Endometrial microvascular endothelial cells (primary cell): Measurements from ENCODE around the gene AP1B1. TPM values are rescaled to one million over a fixed set of nuclear protein-coding genes. Genes with fewer than 3 reads are reported as not detected.
"Not testable (repeated sequence)": the region's sequence is repeated elsewhere in the genome, so short reads cannot be mapped to it uniquely, and the experiment has no call there.

ENCODE experiments used
- in situ Hi-C: cut with HindIII; loops from 2 replicates; pipeline ENCODE4 v1.10.0; 2017; ENCODE audit warnings: low sequenced_read_pairs, low pct_unique_long_range_greater_than_20kb; ENCODE audit errors: inconsistent ontology term
- total RNA-seq: library from RNA; depleted of rRNA; stranded (reverse); fragments of >200 nt; gene quantifications from one replicate; pipeline ENCODE4 v1.2.3, GENCODE V29; 2015; ENCODE audit errors: inconsistent ontology term

AP1B1 gene
- total RNA-seq = 112 TPM

DNA sequence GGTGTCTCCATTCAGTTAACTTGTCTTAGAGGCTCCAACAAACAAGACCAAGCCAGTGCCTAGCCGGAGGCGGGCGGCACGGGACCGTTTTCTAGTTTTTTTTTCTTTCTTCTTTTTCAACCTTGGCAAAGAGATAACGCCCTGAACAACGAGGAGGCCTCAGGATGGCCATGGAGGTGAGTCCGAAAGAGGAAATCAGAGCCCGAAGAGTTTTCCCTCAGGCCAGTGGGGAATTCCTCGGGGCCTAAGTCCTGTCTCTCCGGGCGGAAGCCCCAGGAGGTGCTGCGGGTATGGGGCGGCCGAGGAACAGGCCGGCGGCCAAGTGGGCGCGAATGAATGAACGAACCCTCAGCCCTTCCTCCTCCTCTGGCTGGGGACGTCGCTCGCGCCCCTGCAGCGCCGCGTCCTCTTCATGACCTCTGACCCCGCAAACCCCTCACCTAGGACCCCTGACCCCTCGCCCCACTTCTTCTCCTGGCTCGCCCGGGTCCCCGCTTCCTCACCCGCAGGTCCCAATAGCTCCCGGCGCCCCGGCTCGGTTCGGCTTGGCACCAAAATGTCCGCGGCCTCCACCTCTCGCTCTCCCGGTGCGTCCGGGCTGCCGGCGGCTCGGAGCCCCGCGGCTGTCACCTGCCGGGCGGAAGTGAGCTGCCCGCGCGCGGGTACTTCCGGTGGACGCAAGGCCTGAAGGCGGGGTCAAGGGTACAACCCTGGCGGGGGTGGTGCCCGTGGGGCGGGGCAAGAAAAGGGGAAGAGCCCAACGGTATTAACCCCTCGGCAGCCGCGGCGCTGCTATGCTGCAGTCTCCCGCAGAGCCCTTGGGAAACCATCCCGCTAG lies at the start of gene AP1B1:
AP1B1 (minus strand) TSS at position 650 of the 838 bp plus-strand sequence. CDS start 21,327 bp downstream, outside the sequence.
- in situ Hi-C loops = no loop called here

DNA sequence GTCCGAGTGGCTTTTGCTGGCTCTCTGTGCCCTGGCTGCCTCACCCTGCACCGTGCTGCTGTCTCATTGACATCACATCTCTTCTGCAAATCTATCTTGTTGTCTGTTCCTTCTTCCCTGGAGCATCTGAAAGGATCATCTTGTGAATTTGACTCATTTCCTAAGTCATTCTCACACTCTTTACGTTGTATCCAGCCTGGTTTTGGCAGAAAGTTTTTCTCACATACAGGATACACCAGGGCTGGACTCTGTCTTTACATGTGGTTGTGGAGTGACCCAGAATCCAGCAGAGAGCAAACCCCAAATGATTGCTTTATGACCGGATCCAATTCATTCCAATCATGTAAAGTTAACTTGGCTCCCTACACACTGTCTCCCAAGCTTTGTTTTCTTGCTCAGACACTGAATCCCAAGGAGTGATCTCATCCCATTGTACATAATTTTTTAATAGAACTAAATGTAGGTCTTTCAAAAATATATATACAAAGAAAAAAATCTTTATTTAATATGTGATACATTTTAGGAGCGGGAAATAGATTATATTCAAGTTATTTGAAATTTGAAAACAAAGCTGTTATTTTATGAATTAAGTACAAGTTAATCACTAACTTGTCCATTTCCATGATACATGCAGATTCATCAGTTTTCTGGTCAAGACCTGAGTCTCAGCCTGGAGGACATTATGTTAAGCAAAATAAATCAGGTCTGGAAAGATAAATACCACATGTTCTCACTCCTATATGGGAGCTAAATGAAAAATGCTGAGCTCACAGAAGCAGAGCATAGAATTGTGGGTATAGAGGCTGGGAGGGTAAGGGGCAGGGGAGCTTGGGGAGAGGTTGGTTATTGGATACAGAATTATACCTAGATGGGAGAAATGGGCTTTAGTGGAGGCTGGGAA lies 47.1 kb upstream of the AP1B1 start:
- in situ Hi-C loops = no loop called here

DNA sequence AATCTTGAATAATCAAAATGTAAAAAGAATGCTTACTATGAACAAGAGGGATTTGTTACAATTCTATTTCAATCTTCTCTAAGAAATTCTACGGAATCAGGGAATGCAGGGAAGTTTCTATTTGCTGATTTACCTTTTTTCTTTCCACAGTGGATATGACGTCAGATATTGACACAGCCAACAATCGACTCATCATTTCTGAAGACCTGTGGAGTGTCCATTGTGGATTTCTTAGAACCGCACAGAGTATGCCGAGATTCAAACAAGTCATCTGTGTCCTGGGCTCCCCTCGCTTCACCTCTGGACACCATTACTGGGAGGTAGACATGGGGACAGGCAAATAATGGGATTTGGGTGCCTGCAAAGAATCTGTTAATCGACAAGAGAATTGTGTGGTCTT lies 45.9 kb upstream of the AP1B1 start:
- in situ Hi-C loops = no loop called here

DNA sequence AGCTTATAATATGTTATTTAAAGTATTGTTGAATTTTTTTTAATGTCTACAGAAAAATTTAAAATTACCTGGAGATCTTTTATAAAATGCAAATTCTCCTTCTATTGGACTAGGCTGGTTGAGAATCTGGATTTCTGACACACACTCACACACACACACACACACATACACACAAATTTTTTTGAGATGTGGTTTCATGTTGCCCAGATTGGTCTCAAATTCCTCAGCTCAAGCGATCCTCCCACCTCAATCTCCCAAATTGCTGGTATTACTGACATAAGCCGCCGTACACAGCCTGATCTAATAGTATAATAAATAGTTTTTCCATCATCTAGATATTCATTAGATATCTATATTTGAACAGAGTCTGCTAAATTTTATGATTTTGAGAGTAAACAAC lies 45.5 kb upstream of the AP1B1 start:
- in situ Hi-C loops = no loop called here

DNA sequence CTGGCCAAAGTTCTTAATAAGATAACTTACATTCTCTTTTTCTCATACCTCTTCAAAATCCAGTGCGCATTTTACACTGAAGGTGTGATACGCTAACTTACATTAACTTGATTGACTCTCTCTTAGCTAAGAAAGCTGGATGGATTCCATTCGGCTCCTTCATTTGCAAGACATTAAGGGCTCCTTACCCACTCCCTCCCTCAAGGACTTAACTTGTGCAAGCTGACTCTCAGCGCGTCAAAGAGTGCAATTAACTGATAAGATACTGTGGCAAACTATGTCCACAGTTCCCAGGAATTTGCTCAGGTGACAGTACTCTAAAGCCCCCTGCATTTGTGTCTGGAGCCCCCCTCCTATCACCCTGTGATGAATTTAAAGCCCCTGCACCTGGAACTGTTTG lies 43.6 kb upstream of the AP1B1 start:
- in situ Hi-C loops = no loop called here

DNA sequence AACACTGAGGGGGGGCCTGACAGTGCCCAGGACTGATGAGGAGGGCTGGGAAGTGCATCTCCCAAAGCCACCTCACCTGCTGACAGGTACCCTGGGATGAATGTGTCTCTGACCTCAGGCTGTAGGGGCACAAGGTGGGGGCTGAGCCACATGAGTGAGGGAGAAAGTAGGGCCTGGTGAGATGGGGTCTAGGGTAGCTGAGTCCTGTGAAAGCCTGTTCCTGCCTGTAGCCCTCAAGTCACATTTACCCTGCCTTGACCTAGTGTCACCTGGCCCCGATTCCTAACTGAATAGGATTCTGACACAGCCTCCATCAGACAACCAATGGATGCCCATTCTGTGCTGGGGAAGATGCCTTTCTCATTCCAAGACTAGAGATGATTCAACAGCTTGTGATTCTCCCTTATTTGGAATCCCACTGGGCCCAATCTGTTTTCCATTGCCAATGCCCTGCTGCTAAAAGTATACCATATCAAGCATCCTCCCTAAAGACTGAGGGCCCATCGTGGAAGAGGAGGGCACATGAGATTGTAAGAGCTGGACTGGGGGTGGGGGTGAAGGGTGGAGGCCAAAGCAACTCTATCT lies 38.9 kb upstream of the AP1B1 start:
- in situ Hi-C loops = no loop called here

DNA sequence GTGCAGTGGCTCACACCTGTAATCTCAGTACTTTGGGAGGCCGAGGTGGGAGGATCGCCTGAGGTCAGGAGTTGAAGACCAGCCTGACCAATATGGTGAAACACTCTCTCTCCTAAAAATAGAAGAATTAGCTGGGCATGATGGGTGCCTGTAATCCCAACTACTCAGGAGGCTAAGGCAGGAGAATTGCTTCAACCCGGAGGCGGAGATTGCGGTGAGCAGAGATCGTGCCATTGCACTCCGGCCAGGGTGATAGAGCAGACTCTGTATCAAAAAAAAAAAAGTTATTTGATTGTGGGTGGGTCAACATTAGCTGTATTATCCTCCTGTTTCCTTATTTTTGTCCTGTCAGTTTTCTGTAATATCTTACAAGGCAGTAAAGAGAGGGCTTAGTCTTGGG lies 38.1 kb upstream of the AP1B1 start:
- in situ Hi-C loops = no loop called here

DNA sequence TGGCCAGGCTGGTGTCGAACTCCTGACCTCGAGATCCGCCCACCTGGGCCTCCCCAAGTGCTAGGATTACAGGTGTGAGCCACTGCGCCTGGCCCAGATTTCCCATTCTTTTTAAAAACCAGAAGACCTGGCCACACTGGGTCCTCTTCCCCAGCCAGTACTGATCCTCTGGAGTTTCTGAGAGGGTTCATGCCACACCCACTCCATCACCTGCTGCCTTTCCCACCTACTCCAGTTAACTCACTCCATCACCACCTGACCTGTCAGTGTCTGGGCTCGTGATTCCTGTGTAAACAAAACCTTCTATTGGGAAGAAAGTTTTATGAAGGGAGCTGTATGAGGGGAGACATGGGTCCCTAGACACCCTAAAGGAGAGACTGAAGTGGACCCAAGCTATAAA lies 30.3 kb upstream of the AP1B1 start:
- in situ Hi-C loops = not testable (repeated sequence)

DNA sequence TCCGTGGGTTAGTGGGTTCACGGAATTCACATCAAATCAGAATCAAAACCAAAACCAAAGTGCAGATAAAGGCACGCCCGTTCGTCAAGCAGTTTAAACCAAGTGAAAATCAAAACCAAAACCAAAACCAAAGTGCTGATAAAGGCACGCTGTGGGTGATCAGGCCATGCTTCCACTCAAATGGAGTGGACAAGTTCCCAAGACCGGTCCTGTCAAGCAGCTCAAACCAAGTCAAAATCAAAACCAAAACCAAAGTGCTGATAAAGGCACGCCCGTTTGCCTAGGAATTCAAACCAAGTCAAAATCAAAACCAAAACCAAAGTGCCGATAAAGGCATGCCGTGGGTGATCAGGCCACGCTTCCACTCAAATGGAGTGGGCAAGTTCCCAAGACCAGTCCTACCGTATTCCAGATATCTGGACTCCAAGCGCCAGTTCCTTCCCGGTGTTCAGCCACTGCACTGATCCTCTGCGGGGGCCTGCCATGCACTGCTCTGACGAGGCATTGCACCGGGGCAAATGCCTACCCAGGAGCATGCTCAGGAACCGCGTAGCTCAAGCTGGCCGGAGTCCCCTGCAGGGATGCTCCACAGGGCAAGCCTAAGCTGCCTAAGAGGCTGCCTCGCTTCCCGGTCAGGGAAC lies 26.7 kb upstream of the AP1B1 start:
- in situ Hi-C loops = not testable (repeated sequence)

DNA sequence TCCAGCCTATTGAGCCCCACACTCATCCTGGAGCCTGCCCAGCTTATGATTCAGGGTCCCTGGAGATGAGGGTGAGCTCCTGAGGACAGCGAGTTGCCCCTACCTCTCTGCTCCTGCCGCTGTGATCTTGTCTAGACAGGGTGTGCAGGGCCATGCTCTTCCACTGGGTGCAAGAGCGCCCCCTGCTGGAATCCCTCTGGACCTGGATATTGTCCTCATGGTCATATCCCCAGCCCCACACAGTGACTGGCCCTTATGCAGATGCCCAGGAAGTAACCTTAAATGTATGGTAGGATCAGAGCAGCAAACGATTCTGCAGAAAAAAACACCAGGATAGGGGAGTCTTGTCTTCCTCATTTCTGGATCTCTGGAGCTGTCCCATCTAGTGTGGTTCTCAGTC lies 24.4 kb upstream of the AP1B1 start:
- in situ Hi-C loops = not testable (repeated sequence)

DNA sequence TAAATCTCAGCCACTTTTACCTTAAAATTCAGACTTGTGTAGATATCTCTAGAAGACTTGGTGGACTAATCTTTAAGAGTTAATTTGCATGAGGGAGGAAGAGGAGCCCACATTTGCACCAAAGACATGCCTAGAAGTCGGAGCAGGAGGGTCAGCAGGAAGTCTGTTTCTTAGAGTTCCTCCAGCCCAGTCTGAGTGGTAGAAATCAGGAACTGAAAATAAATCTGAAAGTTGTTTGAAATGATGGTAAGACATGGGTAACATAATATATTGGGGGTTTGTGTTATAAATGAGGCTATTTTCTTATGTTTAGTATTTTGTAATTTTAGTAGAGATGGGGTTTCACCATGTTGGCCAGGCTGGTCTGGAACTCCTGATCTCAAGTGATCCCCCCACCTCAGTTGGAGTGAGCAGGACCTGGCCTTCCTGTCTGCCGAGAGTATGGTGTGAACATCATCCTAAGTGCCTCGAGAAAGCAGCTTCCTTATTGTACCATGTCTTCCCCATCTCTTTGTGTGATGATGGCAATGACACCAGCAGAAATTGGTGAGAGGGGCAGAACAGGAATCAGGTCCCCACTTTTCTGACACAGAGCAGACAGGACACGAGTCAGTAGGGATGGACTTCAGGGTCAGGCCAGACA lies 23.3 kb upstream of the AP1B1 start:
- in situ Hi-C loops = not testable (repeated sequence)

DNA sequence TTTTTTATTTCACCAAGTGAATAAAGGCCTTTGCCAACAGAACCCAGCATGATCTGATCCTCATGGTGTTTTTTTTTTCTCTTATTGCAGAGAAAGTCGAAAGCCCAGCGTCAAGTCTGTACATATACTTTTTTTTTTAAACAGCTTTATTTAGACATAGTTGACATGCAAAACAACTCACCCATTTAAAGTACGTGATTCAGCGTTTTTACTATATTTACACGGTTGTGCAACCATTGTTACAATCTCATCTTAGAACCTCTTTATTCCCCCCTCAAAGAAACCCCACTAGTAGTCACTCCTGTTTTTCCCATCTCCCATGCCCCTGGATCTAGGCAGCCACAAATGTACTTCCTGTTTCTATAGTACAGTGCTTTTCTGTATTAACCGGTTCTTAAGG lies 20.6 kb upstream of the AP1B1 start:
- in situ Hi-C loops = no loop called here

DNA sequence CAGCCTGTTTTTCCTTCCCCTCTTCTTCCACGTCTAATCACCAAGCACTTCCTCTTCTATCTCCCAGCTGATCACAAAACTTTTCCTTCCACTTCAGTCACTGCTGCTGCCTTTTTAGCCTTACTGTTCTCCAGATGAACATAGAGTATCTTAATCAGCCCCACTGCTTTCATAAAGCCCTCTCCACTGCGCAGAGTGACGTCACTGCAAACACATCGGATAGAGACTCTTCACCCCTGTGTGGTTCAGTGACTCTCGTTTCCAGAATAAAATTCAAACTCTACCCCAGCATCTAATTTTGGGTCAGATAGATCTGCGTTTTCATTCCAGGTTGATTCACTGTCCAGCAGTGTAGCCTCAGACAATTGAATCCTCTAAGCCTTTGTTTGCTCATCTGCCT lies 13.2 kb upstream of the AP1B1 start:
- in situ Hi-C loops = not testable (repeated sequence)

DNA sequence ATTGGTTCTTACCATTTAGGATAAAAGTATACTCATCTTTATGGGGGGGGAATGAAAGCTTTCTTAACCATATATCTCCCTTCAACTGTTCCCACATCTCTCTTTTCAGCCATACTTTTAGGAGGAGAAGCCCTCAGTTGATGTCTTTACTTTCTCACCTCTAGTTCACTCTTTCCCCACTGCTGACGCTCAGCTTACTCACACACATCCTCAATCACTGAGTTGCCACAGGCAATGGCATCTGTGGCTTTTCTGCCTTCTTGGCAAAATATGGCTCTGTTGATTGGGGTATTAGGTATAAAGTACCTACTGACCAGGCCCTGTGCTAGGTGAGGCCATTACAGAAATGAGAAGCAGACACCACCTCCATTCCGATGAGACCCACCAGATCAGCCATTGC lies 12.2 kb upstream of the AP1B1 start:
- in situ Hi-C loops = no loop called here

DNA sequence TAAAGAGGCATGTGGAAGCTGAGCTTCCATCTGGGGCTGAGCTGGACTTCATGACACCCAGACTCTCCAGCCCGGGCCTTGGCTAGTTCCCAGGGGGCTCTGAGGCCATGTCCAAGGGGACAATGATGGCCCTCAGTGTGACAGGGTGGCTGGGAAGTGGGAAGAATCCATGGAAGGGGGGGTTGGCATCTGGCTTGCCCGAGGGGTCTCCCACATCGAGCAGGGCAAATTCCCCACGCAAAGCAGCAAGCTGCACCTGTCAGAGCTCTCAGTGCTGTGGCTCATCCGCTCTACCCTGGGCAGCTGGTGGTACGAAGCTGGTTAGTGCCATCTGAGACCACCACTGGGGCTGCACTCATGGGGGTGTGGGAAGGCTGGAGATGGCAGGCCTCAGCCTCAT lies 9.4 kb upstream of the AP1B1 start:
- in situ Hi-C loops = no loop called here

DNA sequence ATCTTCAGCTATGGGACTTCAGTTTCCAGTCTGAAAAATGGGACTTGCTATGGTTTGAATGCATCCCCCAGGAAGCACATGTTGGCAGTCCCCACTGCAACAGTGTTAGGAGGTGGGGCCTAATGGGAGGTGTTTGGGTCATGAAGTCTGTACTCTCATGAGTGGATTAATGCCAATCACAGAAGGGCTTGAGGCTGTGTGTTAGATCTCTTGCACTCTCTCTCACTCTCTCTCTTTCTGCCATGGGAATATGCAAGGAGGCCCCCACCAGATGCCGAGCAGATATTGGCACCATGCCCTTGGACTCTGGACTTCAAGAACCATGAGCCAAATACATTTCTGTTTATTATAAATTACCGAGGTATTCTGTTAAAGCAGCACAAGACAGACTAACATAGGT lies 7.8 kb upstream of the AP1B1 start:
- in situ Hi-C loops = no loop called here

DNA sequence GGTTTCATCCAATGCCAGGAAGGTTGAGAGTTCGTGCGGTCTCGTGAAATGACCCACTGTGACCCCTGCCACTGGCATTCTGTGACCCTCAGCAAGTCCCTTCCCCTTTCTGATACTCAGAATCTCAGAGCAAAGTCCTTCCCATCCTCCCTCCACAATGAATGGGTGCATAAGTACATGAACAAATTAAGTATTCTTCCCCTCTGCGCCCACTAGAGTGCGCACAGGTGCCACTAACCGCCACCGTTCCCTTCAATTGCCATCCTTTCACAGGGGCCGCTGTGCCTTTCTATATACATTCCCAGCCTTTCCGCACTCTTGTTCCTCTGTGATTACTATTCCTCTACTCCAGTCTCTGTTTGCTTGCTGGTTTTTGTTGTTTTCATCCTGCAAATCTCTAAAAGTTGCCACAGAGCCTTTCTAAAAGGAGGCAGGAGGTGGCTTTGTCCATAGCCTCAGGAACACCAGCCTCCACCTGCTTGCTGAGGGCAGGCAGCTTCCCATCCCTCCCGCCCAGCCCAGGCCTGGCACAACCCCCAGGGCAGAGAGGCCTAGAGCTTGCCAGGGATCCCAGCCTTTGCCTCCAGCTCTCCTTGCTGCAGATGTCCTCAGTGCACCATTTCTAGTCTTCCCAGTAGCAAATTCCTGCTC lies 6.7 kb upstream of the AP1B1 start:
- in situ Hi-C loops = no loop called here

DNA sequence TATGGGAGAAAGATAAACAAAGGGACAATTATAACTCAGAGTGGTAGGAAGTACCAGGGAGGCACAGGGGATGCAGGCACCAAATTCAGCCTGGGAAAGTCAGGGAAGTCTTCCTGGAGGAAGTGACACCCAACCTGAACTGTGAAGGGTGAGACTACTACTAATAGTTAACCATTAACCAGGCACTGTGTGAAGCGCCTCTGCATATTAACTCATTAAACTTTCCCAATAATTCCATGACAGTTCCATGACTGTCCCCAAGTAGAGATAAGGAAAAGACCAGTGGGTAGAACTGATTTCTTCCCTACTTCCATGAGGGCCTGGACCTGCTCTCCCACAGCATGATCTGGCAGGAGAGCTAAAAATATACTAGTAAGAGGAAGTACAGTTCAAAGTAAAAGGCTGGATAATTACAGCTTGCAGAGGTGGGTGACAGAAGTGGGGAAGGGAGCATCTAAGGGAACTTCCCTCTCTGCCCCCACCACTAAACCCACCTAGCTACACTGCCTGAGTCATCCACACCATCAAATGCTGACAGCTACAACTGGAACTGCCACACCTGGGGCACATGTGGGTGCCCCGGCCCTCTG lies 4.7 kb upstream of the AP1B1 start:
- in situ Hi-C loops = no loop called here
